ENCODE data around the gene HINFP. TPM values are rescaled to one million over a fixed set of nuclear protein-coding genes. Genes with fewer than 3 reads are reported as not detected.
"Not testable (repeated sequence)": the region's sequence is repeated elsewhere in the genome, so short reads cannot be mapped to it uniquely, and the experiment has no call there.

HINFP gene
- polyA plus RNA-seq, 1 donor = 40.2 TPM

DNA sequence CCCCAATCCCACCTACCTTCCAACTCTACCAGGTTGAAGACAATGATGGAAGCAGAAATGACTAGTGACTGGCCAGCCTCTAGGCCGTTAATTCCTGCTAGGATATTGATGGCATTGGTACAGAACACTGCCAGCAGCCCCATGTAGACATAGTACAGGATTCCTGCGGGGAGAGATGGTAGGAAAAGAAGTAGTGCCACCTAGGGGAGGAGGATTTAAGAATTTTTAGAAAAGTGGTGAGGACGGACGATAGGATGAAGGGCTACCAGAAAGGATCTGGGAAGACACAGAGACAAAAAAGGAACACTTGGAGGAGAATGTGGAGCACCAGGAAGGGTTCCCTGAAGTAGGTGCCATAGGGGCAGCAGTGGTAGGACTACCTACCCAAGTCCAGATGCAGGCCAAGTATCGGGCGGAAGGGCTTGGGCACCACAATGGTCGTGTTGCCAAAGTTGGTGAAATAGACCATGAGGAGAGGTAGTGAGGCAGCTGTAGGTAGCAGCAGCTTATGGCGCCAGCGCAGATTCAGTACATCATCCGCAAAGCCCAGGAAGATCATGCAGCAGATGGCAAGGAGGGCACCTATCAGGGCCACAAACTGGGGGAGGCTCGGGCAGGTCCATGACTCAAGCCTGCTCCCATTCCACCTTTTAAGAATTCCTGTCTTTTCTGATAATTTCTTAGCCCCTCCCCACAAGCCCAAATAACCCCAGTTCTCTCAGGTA is 21.0 kb upstream of the HINFP start:
- WGBS (ENCODE audit: insufficient coverage, low lambda C conversion rate) = no CpG with 5 or more reads among the region's 11 CpGs
- Histone ChIP-seq H3K9me3 (ENCODE audit: control insufficient read depth, low read depth, low read length) (no peaks in the 10 kb centered on the region), H3K27me3 (ENCODE audit: control insufficient read depth, insufficient read depth, low read length) (no peaks in the 10 kb centered on the region), H3K27ac (ENCODE audit: low read length) (no peak overlapping the region), H3K4me3 (ENCODE audit: low read length) (peak overlapping the region; percentile 86), H3K36me3 (ENCODE audit: control insufficient read depth, insufficient read depth, low read length) (peaks cover 22% of the 10 kb centered on the region), H3K4me1 (ENCODE audit: control insufficient read depth, insufficient read depth, low read length) (peaks cover 17% of the 10 kb centered on the region)
- peak in 1 of 2 donors; percentile 45 for DNase-seq

DNA sequence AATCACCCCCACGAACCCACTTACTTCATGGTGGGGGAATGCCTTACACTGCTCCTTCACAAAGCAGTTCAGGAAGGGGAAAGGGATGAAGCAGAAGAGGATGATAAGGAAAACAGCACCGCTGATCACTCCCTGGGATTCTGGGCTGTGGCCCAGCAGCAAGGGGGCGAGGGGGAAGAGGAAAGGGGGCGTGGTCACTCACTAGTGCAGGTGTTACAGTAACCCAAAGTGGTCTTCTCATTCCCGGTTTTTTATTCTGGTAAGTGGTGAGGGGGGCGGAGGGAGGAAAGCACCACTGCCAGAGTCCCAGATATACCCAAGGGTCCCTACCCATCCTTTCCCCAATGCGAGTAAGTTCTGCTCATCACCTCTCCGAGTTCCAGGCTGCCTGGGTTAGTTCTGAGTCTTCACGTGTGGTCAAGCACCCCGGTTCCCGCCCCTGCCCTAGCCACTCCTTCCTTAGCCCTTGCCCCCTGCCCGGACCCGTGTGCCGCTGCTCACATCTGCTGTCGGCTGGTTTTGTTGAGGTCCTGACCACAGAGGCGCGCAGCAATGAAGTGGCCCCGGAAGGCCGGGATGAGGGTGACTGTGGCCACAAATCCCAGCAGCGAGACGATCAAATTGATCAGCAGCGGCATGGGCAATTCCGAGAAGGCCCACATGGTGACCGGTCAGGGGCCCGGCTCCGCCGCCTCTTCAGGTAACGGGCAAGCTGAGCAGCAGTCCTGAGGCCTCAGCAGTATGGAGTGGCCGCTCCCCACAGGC is 20.2 kb upstream of the HINFP start:
- H3K4me3 ChIP-seq (ENCODE audit: low read length) = peak overlapping the region; percentile 86
- peaks cover 22% of the 10 kb centered on the region for H3K36me3 ChIP-seq (ENCODE audit: control insufficient read depth, insufficient read depth, low read length)
- peaks cover 18% of the 10 kb centered on the region for H3K4me1 ChIP-seq (ENCODE audit: control insufficient read depth, insufficient read depth, low read length)
- peak overlapping the region; percentile 91 for H3K27ac ChIP-seq (ENCODE audit: low read length)
- no peaks in the 10 kb centered on the region for H3K27me3 ChIP-seq (ENCODE audit: control insufficient read depth, insufficient read depth, low read length)
- no peaks in the 10 kb centered on the region for H3K9me3 ChIP-seq (ENCODE audit: control insufficient read depth, low read depth, low read length)
- no CpG with 5 or more reads among the region's 29 CpGs for WGBS (ENCODE audit: insufficient coverage, low lambda C conversion rate)
- DNase-seq = no peak

DNA sequence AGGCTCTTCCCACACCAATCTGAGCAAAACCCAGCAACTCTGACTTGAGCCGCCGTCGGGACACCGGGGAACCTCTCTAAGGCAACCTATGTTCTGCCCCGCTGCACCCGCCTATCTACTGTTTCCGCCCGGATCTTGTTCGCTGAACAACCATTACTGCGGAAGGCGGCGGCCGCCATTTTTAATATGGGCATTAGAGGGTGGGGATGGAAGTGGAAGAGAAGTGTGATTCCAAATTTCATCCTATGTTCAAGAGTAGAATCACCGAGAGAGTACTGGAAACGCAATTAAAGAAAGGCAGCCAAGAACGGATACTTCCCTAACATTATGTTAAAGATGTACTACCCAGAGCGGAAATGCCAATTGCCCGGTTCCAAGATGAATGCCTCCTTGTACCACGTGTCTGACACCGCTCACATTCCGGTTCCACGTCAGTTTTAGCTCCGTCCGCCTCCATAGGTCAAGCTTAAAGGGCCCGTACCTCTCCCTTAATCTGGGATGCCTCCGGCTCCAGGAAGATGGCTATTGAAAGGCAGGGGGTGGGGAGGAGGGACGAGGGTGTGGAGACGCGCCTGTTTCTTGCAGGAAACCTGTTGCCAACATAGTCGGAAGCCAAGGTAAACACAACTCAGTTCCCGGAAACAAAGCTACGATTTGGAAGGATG is 19.5 kb upstream of the HINFP start, which contains the start of gene DPAGT1:
TSS of gene DPAGT1 (minus strand) at position 95 of the 665 bp plus-strand sequence. CDS start 198 bp downstream, outside the sequence.
- Histone ChIP-seq H3K27ac (ENCODE audit: low read length) (peak within 1 kb of the TSS; percentile 91), H3K4me1 (ENCODE audit: control insufficient read depth, insufficient read depth, low read length) (peaks cover 25% of the 10 kb centered on the region), H3K9me3 (ENCODE audit: control insufficient read depth, low read depth, low read length) (no peaks in the 10 kb centered on the region), H3K4me3 (ENCODE audit: low read length) (peak within 1 kb of the TSS; percentile 86), H3K27me3 (ENCODE audit: control insufficient read depth, insufficient read depth, low read length) (no peaks in the 10 kb centered on the region), H3K36me3 (ENCODE audit: control insufficient read depth, insufficient read depth, low read length) (peaks cover 17% of the 10 kb centered on the region)
- DNase-seq = peak; percentile 94 to 98
- no CpG with 5 or more reads among the region's 32 CpGs for WGBS (ENCODE audit: insufficient coverage, low lambda C conversion rate)

DNA sequence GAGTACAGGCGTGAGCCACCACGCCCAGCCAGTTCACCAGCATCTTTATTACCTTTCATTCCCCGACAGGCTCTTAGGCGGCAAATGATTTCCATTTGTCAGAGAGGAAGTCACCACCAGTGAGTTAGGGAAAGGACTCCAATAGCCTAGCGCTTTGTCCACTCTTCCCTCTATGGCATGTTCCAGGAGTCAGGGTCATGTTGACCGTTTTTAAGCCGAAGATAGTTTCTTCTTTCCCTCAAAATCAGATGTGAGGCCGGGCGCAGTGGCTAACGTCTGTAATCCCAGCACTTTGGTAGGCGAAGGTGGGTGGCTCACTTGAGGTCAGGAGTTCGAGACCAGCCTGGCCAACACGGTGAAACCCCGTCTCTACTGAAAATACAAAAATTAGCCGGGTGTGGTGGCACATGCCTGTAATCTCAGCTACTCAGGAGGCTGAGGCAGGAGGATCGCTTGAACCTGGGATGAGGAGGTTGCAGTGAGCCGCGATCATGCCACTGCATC is 18.2 kb upstream of the HINFP start:
- not testable (repeated sequence) for H3K4me3 ChIP-seq (ENCODE audit: low read length); DNase-seq; H3K9me3 ChIP-seq (ENCODE audit: control insufficient read depth, low read depth, low read length); H3K27me3 ChIP-seq (ENCODE audit: control insufficient read depth, insufficient read depth, low read length); H3K36me3 ChIP-seq (ENCODE audit: control insufficient read depth, insufficient read depth, low read length)
- WGBS (ENCODE audit: insufficient coverage, low lambda C conversion rate) = no CpG with 5 or more reads among the region's 18 CpGs
- peaks cover 28% of the 10 kb centered on the region for H3K4me1 ChIP-seq (ENCODE audit: control insufficient read depth, insufficient read depth, low read length)
- peak overlapping the region; percentile 91 for H3K27ac ChIP-seq (ENCODE audit: low read length)

DNA sequence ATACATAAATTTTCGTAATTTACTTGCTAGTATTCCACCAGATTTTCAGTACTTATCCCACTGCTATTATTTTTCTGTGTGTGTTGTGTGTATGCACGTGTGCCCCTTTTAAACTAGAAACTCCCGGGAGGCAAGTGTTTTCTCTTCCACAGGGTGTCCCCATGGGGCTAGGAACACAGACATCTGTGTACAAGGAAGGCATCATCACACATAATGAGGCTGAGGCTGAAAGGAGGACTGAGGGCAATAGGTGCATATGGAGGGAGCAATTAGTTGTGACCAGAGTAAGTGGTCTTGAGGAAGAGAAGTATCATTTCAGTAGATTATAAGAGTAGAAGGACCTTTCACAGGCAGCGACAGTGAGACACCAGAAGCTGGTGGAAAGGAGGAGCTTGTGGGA is 17.6 kb upstream of the HINFP start:
- WGBS (ENCODE audit: insufficient coverage, low lambda C conversion rate) = 100% methylated on average over 1 of the region's 4 CpGs
- Histone ChIP-seq H3K27ac (ENCODE audit: low read length) (no peak overlapping the region), H3K9me3 (ENCODE audit: control insufficient read depth, low read depth, low read length) (no peaks in the 10 kb centered on the region), H3K27me3 (ENCODE audit: control insufficient read depth, insufficient read depth, low read length) (no peaks in the 10 kb centered on the region), H3K36me3 (ENCODE audit: control insufficient read depth, insufficient read depth, low read length) (no peaks in the 10 kb centered on the region), H3K4me3 (ENCODE audit: low read length) (no peak overlapping the region), H3K4me1 (ENCODE audit: control insufficient read depth, insufficient read depth, low read length) (peaks cover 33% of the 10 kb centered on the region)
- DNase-seq = no peak

DNA sequence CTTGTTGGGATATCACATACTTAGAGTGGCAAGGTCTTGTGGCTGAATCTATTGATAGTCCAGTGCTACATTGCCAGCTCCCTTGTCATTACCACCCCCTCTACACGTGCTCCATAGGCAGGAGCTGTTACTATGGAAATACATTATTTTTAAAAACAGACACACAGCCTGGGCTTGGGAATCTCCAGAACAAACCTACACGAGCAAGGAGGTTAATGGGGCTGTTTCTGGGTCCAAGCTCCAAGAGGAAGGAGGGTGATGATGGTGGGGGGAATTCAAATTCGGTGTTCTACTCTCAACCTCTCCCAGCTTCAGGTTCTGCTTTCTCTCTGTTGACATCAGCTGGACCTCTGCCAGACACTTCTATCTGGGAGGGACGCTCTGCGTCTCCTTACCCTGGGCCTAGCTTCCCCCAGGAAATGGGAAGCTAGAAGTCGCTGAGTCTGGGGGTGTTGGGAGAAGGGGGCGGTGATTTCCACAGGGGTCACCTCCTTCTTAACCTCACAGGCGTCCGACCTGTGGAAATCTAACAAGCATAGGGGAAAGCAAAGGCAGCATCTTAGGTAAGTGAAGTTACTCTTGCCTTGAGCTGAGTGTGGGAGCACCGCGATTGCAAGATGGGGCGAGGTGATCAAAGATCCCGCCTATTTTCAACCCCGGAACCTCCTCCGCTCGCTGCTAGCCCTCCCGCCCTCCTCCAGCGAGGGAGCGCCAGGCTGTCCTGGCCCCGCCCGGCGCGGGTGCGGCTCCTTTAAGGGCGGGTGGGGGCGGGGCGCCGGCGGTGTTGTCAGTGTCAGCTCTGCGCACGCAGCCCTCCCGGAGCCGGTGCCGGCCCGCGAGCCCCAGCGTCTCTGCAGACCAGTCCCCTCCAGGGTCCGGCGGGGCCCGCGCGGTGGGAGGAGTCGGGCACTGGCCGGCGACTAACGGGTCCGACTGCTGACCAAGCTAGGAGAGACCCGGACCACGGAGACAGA is 14.5 kb upstream of the HINFP start, which contains the start of gene C2CD2L:
TSS of gene C2CD2L (plus strand) at position 781 of the 974 bp plus-strand sequence. CDS start 398 bp downstream, outside the sequence.
- Histone ChIP-seq H3K4me1 (ENCODE audit: control insufficient read depth, insufficient read depth, low read length) (peaks cover 35% of the 10 kb centered on the region), H3K27me3 (ENCODE audit: control insufficient read depth, insufficient read depth, low read length) (no peaks in the 10 kb centered on the region), H3K36me3 (ENCODE audit: control insufficient read depth, insufficient read depth, low read length) (peaks cover 20% of the 10 kb centered on the region), H3K4me3 (ENCODE audit: low read length) (peak within 1 kb of the TSS; percentile 75), H3K9me3 (ENCODE audit: control insufficient read depth, low read depth, low read length) (no peaks in the 10 kb centered on the region), H3K27ac (ENCODE audit: low read length) (peak within 1 kb of the TSS; percentile 82)
- no CpG with 5 or more reads among the region's 49 CpGs for WGBS (ENCODE audit: insufficient coverage, low lambda C conversion rate)
- DNase-seq = peak; percentile 92 to 96

DNA sequence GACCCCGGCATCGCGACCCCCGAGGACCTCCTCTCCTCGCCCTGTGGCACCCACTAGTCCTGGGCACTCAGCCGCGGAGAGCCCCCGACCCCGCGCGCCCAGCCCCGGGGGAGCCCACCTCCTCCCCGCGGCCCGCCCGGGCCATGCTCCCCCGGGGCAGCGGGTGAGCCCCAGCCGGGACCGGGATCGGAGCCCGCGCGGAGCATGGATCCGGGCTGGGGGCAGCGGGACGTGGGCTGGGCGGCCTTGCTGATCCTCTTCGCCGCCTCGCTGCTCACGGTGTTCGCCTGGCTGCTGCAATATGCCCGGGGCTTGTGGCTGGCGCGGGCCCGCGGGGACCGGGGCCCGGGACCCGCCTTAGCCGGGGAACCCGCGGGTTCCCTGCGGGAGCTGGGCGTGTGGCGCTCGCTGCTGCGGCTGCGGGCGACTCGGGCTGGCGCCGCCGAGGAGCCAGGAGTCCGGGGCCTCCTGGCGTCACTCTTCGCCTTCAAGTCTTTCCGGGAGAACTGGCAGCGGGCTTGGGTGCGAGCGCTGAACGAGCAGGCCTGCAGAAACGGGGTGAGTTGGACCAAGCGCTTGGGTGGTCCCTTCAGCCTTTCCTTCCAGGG is 13.7 kb upstream of the HINFP start:
- H3K27me3 ChIP-seq (ENCODE audit: control insufficient read depth, insufficient read depth, low read length) = no peaks in the 10 kb centered on the region
- H3K9me3 ChIP-seq (ENCODE audit: control insufficient read depth, low read depth, low read length) = no peaks in the 10 kb centered on the region
- WGBS (ENCODE audit: insufficient coverage, low lambda C conversion rate) = no CpG with 5 or more reads among the region's 65 CpGs
- DNase-seq = no peak
- H3K36me3 ChIP-seq (ENCODE audit: control insufficient read depth, insufficient read depth, low read length) = peaks cover 28% of the 10 kb centered on the region
- H3K27ac ChIP-seq (ENCODE audit: low read length) = peak overlapping the region; percentile 82
- peak overlapping the region; percentile 75 for H3K4me3 ChIP-seq (ENCODE audit: low read length)
- peaks cover 35% of the 10 kb centered on the region for H3K4me1 ChIP-seq (ENCODE audit: control insufficient read depth, insufficient read depth, low read length)

DNA sequence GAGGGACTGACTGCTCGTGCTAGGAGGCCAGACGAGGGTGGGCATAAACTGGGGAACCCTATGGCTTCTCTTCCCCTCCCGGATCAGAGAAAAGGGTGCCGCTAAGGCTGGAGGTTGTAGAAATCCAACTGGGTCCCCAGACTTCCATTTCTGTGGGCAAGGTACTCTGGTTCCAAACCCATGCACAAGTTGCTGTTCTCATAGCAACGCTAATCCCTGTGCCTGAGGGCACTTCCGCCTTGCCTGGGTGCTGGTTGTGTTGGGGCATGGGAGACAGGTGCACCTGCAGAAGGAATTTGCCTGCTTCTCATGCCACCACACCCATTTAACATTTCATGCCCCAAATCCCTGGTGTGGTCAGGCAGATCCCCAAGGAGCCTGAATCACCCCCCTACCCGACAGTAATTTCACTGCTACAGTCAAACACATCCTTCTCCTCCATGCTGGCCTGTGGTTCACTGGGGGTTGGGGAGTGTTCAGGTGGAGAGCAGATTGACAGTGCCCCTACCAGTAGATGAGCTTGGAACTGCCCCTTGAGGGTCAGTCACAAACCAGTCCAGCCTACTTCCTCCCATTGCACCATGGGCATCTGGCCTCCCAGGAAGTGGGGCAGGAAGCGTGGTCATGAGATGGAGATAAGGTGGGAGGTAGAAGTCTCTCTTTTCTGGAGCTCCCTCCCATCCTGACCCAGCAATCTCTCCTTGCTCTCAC is 13.1 kb upstream of the HINFP start:
- Histone ChIP-seq H3K9me3 (ENCODE audit: control insufficient read depth, low read depth, low read length) (no peaks in the 10 kb centered on the region), H3K27me3 (ENCODE audit: control insufficient read depth, insufficient read depth, low read length) (no peaks in the 10 kb centered on the region), H3K36me3 (ENCODE audit: control insufficient read depth, insufficient read depth, low read length) (peaks cover 35% of the 10 kb centered on the region), H3K4me3 (ENCODE audit: low read length) (peak overlapping the region; percentile 75), H3K27ac (ENCODE audit: low read length) (peak overlapping the region; percentile 82), H3K4me1 (ENCODE audit: control insufficient read depth, insufficient read depth, low read length) (peaks cover 29% of the 10 kb centered on the region)
- WGBS (ENCODE audit: insufficient coverage, low lambda C conversion rate) = no CpG with 5 or more reads among the region's 8 CpGs
- peak; percentile 51 to 68 for DNase-seq

DNA sequence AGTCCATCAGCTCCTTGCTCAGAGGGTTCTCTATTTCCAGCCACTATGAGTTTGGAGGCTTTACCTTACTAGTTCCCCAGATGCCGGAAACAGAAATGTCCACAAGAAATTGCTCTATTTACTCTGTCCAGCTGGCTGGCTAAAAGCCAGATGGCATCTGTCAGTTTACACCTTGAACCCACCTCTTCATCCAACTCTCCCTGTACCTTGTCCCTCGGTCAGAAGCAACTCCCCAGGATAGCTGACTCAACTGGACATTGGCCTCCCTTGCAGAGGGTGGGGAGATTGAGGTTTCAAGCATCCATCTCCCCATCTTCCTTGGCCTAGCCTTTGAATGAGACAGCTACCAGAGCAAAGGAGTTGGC is 12.5 kb upstream of the HINFP start:
- H3K4me1 ChIP-seq (ENCODE audit: control insufficient read depth, insufficient read depth, low read length) = peaks cover 27% of the 10 kb centered on the region
- H3K9me3 ChIP-seq (ENCODE audit: control insufficient read depth, low read depth, low read length) = no peaks in the 10 kb centered on the region
- no peaks in the 10 kb centered on the region for H3K27me3 ChIP-seq (ENCODE audit: control insufficient read depth, insufficient read depth, low read length)
- peak overlapping the region; percentile 82 for H3K27ac ChIP-seq (ENCODE audit: low read length)
- H3K36me3 ChIP-seq (ENCODE audit: control insufficient read depth, insufficient read depth, low read length) = peaks cover 40% of the 10 kb centered on the region
- peak; percentile 83 to 91 for DNase-seq
- 20% methylated on average over 1 of the region's 2 CpGs for WGBS (ENCODE audit: insufficient coverage, low lambda C conversion rate)
- peak overlapping the region; percentile 75 for H3K4me3 ChIP-seq (ENCODE audit: low read length)

Data from large intestine (tissue), 3 donors.